ENCODE results near the gene RAD51D.

GRCh38 chr17:35116845-35117244 lies 2.8 kb downstream of the RAD51D start:
- TF ChIP-seq, protein P1, sequence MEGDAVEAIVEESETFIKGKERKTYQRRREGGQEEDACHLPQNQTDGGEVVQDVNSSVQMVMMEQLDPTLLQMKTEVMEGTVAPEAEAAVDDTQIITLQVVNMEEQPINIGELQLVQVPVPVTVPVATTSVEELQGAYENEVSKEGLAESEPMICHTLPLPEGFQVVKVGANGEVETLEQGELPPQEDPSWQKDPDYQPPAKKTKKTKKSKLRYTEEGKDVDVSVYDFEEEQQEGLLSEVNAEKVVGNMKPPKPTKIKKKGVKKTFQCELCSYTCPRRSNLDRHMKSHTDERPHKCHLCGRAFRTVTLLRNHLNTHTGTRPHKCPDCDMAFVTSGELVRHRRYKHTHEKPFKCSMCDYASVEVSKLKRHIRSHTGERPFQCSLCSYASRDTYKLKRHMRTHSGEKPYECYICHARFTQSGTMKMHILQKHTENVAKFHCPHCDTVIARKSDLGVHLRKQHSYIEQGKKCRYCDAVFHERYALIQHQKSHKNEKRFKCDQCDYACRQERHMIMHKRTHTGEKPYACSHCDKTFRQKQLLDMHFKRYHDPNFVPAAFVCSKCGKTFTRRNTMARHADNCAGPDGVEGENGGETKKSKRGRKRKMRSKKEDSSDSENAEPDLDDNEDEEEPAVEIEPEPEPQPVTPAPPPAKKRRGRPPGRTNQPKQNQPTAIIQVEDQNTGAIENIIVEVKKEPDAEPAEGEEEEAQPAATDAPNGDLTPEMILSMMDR (IDR thresholded peaks at IDR 0.05): no peak
- TF ChIP-seq POLR2A (IDR thresholded peaks at IDR 0.05): no peak
